ENCODE data around the gene DRC7.

- TF ChIP-seq CTCF (IDR thresholded peaks at IDR 0.05), result no peak
- no peak for TF ChIP-seq EZH2phosphoT487 (IDR thresholded peaks at IDR 0.05; ENCODE audit: borderline replicate concordance, low read depth)
- TF ChIP-seq MAX (IDR thresholded peaks at IDR 0.05; ENCODE audit: low read depth), result no peak
- TF ChIP-seq YY1 (IDR thresholded peaks at IDR 0.05; ENCODE audit: low read depth), result no peak
- no peak for TF ChIP-seq GABPA (IDR thresholded peaks at IDR 0.05; ENCODE audit: low read depth)
Observed at GRCh38 chr16:57668263-57668571, 26.4 kb upstream of the DRC7 start, which contains the start of gene ADGRG3.
